ENCODE results near the gene MDFI.

MDFI gene

GRCh38 chr6:41638002-41638934, at the start of gene MDFI:
Gene MDFI (plus strand): TSS chr6:41638468. CDS start chr6:41638750, 282 bp downstream.
- DNase-seq: no peak

- no peak for DNase-seq
Observed at GRCh38 chr6:41589223-41589622, 49.0 kb upstream of the MDFI start.

GRCh38 chr6:41589636-41590622, 48.3 kb upstream of the MDFI start:
- DNase-seq: no peak

GRCh38 chr6:41591122-41591521, 47.1 kb upstream of the MDFI start:
- no peak for DNase-seq

- DNase-seq: no peak
Observed at GRCh38 chr6:41591859-41592502, 46.3 kb upstream of the MDFI start.

GRCh38 chr6:41593406-41593805, 44.9 kb upstream of the MDFI start:
- no peak for DNase-seq

GRCh38 chr6:41593839-41594238, 44.4 kb upstream of the MDFI start:
- DNase-seq: no peak

GRCh38 chr6:41594326-41594725, 43.9 kb upstream of the MDFI start:
- DNase-seq: no peak

- DNase-seq: no peak
Observed at GRCh38 chr6:41594766-41595165, 43.5 kb upstream of the MDFI start.

GRCh38 chr6:41595166-41595565, 43.1 kb upstream of the MDFI start:
- no peak for DNase-seq

GRCh38 chr6:41596096-41596685, 42.1 kb upstream of the MDFI start:
- no peak for DNase-seq

- no peak for DNase-seq
Observed at GRCh38 chr6:41596807-41597206, 41.5 kb upstream of the MDFI start.

GRCh38 chr6:41597246-41598000, 40.8 kb upstream of the MDFI start:
- DNase-seq: no peak

GRCh38 chr6:41598670-41599014, 39.6 kb upstream of the MDFI start:
- no peak for DNase-seq

- no peak for DNase-seq
Observed at GRCh38 chr6:41599015-41599851, 39.0 kb upstream of the MDFI start.

- no peak for DNase-seq
Observed at GRCh38 chr6:41599852-41600445, 38.3 kb upstream of the MDFI start.

- DNase-seq: no peak
Observed at GRCh38 chr6:41600499-41601247, 37.6 kb upstream of the MDFI start.

GRCh38 chr6:41601248-41601549, 37.1 kb upstream of the MDFI start:
- no peak for DNase-seq

GRCh38 chr6:41602422-41602743, 35.9 kb upstream of the MDFI start:
- no peak for DNase-seq
